SU-DHL-6 (cell line): ENCODE data around the gene HIPK4.

ENCODE experiments used
- EZH2phosphoT487 ChIP-seq: fragments of 200-600 bp; sonication (generic), shearing (Covaris generic); conservative IDR thresholded peaks from 2 replicates; pipeline ENCODE4 v1.6.1; 2018; ENCODE audit warnings: mild to moderate bottlenecking, antibody characterized with exemption, low read length, moderate library complexity, mixed read lengths
- TF ChIP-seq, protein P1 (sequence below): fragments of 200-600 bp; sonication (generic); IDR thresholded peaks from one replicate; pipeline ENCODE4 v1.5.1; 2017; ENCODE audit warnings: antibody characterized with exemption, mild to moderate bottlenecking, low read length, moderate library complexity; ENCODE audit not compliant: insufficient read depth, poor library complexity, severe bottlenecking

DNA sequence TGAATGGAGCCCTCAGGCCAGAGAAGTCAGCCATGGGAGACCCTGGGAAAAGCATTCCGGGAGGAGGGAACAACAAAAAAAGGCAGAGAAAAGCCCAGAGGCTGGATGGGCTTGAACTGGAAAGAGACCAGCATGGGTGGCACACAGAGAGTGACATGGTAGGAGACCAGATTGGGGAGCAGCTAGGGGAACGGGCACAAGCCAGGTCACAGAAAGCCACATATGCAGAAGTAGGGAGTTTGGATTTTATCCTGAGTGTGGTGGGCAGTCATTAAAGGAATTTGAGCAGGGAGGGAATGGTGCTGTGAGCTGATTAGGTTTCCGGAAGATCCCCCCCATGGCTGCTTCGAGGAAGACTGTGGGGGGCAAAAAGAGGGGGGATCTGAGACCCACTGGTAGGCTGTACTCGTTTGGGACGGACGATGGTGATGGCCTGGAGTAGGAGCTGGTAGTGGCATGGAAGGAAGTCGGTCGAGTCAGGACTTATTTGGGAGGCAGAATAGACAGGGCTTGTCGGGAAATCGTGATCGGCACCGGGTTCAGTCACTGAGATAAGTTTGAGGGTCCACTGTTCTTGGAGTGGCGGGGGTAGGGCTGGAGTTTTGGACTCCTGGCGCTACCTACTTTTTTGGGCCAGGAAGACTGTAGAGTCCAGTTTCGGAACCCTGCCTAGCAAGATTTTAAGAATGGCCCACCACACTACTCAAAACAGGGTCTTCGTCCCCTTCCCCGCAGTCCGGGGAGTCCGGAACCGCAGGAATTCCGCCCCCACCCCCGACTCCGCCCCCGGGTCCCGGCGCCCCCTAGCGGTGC lies 34.9 kb upstream of the HIPK4 start:
- TF ChIP-seq, protein P1, sequence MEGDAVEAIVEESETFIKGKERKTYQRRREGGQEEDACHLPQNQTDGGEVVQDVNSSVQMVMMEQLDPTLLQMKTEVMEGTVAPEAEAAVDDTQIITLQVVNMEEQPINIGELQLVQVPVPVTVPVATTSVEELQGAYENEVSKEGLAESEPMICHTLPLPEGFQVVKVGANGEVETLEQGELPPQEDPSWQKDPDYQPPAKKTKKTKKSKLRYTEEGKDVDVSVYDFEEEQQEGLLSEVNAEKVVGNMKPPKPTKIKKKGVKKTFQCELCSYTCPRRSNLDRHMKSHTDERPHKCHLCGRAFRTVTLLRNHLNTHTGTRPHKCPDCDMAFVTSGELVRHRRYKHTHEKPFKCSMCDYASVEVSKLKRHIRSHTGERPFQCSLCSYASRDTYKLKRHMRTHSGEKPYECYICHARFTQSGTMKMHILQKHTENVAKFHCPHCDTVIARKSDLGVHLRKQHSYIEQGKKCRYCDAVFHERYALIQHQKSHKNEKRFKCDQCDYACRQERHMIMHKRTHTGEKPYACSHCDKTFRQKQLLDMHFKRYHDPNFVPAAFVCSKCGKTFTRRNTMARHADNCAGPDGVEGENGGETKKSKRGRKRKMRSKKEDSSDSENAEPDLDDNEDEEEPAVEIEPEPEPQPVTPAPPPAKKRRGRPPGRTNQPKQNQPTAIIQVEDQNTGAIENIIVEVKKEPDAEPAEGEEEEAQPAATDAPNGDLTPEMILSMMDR, result no peak
- TF ChIP-seq EZH2phosphoT487, result no peak
